ENCODE data around the gene SYNE2. TPM values are rescaled to one million over a fixed set of nuclear protein-coding genes. Genes with fewer than 3 reads are reported as not detected.

SYNE2 gene
- total RNA-seq, 4 donors from 2014 or later: 212 to 378 (median 285) TPM

- peaks cover 0 to 14% (median 9%) of the 10 kb centered on the region in 4 donors for H3K4me1 ChIP-seq
- WGBS, 2 donors: 49 to 56% methylated on average over 2 of the region's 2 CpGs
- peaks cover 0 to 40% (median 0%) of the 10 kb centered on the region in 3 donors for H3K36me3 ChIP-seq
Measured at GRCh38 chr14:64191756-64192155, 339.0 kb downstream of the SYNE2 start.

GRCh38 chr14:64193821-64194220, 341.0 kb downstream of the SYNE2 start:
- 93 to 96% methylated on average over 2 of the region's 2 CpGs for WGBS, 2 donors
- Histone ChIP-seq H3K4me1 (peaks cover 0 to 24% (median 9%) of the 10 kb centered on the region in 4 donors), H3K4me3 (no peak overlapping the region), H3K9me3 (no peaks in the 10 kb centered on the region), H3K27ac (no peak overlapping the region), H3K27me3 (no peaks in the 10 kb centered on the region), H3K36me3 (peaks cover 0 to 31% (median 0%) of the 10 kb centered on the region in 3 donors)
- TF ChIP-seq CTCF (IDR thresholded peaks at IDR 0.05): no peak
- TF ChIP-seq POLR2A (IDR thresholded peaks at IDR 0.05): no peak
- TF ChIP-seq EP300 (IDR thresholded peaks at IDR 0.05): no peak
- no peak for DNase-seq (ENCODE audit: low spot score in 2 of 2)

More at GRCh38 chr14:64191756-64192155, 339.0 kb downstream of the SYNE2 start:
- TF ChIP-seq EP300 (IDR thresholded peaks at IDR 0.05) (no peak), CTCF (IDR thresholded peaks at IDR 0.05) (no peak), POLR2A (IDR thresholded peaks at IDR 0.05) (no peak)
- DNase-seq (ENCODE audit: low spot score in 2 of 2): no peak
- no peak overlapping the region for H3K4me3 ChIP-seq
- H3K27ac ChIP-seq: no peak overlapping the region
- no peaks in the 10 kb centered on the region for H3K27me3 ChIP-seq
- no peaks in the 10 kb centered on the region for H3K9me3 ChIP-seq

- H3K4me1 ChIP-seq: peaks cover 0 to 24% (median 9%) of the 10 kb centered on the region in 4 donors
- H3K4me3 ChIP-seq: no peak overlapping the region
- 79 to 81% methylated on average over 3 of the region's 3 CpGs for WGBS, 2 donors
- H3K36me3 ChIP-seq: peaks cover 0 to 25% (median 0%) of the 10 kb centered on the region in 3 donors
- H3K27me3 ChIP-seq: no peaks in the 10 kb centered on the region
- TF ChIP-seq CTCF (IDR thresholded peaks at IDR 0.05): no peak
- no peaks in the 10 kb centered on the region for H3K9me3 ChIP-seq
- no peak overlapping the region for H3K27ac ChIP-seq
- no peak for DNase-seq (ENCODE audit: low spot score in 2 of 2)
Measured at GRCh38 chr14:64194404-64194803, 341.6 kb downstream of the SYNE2 start.

- no peaks in the 10 kb centered on the region for H3K27me3 ChIP-seq
- H3K36me3 ChIP-seq: peaks cover 0 to 17% (median 0%) of the 10 kb centered on the region in 3 donors
- H3K9me3 ChIP-seq: no peaks in the 10 kb centered on the region
- 45% methylated on average over 2 of the region's 2 CpGs for WGBS, 2 donors
- H3K27ac ChIP-seq: peak overlapping the region in 1 of 4 donors; percentile 32
- H3K4me3 ChIP-seq: no peak overlapping the region
- DNase-seq (ENCODE audit: low spot score in 2 of 2): no peak
- peaks cover 0 to 29% (median 11%) of the 10 kb centered on the region in 4 donors for H3K4me1 ChIP-seq
- TF ChIP-seq CTCF (IDR thresholded peaks at IDR 0.05): no peak
- TF ChIP-seq EP300 (IDR thresholded peaks at IDR 0.05): no peak
- no peak for TF ChIP-seq POLR2A (IDR thresholded peaks at IDR 0.05)
Measured at GRCh38 chr14:64195199-64195598, 342.4 kb downstream of the SYNE2 start.

GRCh38 chr14:64196056-64196455, 343.3 kb downstream of the SYNE2 start:
- Histone ChIP-seq H3K9me3 (no peaks in the 10 kb centered on the region), H3K27me3 (no peaks in the 10 kb centered on the region), H3K4me1 (peaks cover 0 to 33% (median 11%) of the 10 kb centered on the region in 4 donors), H3K4me3 (no peak overlapping the region), H3K36me3 (peaks cover 0 to 8% (median 0%) of the 10 kb centered on the region in 3 donors), H3K27ac (peak overlapping the region in 1 of 4 donors; percentile 32)
- WGBS, 2 donors: 69 to 71% methylated on average over 5 of the region's 5 CpGs
- TF ChIP-seq EP300 (IDR thresholded peaks at IDR 0.05): no peak
- no peak for TF ChIP-seq CTCF (IDR thresholded peaks at IDR 0.05)
- no peak for TF ChIP-seq POLR2A (IDR thresholded peaks at IDR 0.05)
- DNase-seq (ENCODE audit: low spot score in 2 of 2): no peak
